ENCODE measurements around the gene FAM76A.

GRCh38 chr1:27713869-27714513, 11.8 kb upstream of the FAM76A start:
- TF ChIP-seq CTCF (IDR thresholded peaks at IDR 0.05; ENCODE audit: low read depth, low read length, missing input control) (no peak), TAF1 (conservative IDR thresholded peaks at IDR 0.05) (no peak), ATF3 (IDR thresholded peaks at IDR 0.05) (no peak), YY1 (IDR thresholded peaks at IDR 0.05) (no peak), MAX (IDR thresholded peaks at IDR 0.05) (no peak), REST (IDR thresholded peaks at IDR 0.05) (no peak), RXRA (IDR thresholded peaks at IDR 0.05) (no peak), SP1 (IDR thresholded peaks at IDR 0.05) (no peak), RAD21 (IDR thresholded peaks at IDR 0.05) (no peak), ZBTB33 (IDR thresholded peaks at IDR 0.05) (no peak), JUND (IDR thresholded peaks at IDR 0.05) (no peak)
